GM18520 (cell line): ENCODE measurements around the gene LRRC43.

Experiments
- ATAC-seq: cut with Tn5 transposase; IDR thresholded peaks from one replicate; pipeline ENCODE4 v1.9.1; 2021; ENCODE audit not compliant: unreplicated experiment

The LRRC43 gene

DNA sequence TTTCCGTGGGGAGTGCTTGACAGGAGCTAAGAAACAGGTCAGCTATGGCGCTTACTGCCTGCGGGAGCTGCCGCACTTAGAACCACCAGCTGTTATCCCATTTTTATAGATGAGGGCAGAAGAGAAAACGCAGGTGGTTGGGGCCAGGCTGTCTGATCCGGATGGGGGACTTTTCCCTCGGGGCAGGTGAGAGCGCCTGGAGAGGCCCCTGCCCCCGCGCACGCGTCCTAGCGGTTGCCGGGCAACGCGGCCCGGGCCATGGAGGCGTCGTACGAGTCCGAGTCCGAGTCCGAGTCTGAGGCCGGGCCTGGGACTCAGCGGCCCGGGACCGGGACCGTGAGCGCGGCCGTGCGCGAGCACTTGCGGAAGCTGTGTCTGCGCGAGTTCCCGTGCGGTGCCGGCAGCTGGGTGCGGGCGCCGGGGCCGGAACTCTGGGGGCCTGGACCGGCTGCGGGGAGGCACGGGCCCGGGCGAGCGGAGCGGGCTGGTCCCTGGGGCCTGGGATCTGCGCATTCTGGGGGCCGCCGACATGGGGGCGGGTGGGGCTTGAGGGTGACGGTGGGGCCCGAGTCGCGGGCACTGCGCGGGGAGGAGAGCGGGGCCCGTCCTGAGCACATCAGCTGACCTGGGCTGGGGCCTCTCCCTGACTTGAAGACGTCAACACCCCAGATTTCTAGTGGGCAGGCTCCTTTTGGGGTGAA is at the start of gene LRRC43:
Gene LRRC43, plus strand, starts transcription at position 237 of the 701 bp plus-strand sequence. Its CDS starts 22 bp downstream, at position 259.
- no peak for ATAC-seq

DNA sequence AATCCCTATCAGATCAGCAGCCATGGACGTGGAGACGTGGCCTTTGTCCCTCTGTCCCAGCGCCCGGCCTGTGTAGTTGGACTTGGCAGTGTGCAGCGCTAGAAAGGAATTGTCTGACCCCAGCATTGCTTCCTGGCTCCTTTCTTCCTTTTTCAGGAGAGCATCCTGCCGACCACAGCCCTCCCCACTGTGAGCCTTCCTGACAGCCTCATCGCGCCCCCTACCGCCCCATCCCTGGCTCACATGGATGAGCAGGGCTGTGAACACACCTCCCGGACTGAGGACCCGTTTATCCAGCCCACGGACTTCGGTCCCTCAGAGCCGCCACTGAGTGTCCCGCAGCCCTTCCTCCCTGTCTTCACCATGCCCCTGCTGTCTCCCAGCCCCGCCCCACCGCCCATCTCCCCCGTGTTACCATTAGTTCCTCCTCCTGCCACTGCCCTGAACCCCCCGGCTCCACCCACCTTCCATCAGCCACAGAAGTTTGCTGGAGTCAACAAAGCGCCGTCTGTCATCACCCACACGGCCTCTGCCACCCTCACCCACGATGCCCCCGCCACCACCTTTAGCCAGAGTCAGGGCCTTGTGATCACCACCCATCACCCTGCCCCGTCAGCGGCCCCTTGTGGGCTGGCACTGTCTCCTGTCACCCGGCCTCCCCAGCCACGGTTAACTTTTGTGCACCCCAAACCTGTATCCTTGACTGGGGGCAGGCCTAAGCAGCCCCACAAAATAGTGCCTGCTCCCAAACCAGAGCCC is 49.6 kb upstream of the LRRC43 start:
- no peak for ATAC-seq

GRCh38 chr12:122135437-122136031 is 47.4 kb upstream of the LRRC43 start:
- no peak for ATAC-seq

DNA sequence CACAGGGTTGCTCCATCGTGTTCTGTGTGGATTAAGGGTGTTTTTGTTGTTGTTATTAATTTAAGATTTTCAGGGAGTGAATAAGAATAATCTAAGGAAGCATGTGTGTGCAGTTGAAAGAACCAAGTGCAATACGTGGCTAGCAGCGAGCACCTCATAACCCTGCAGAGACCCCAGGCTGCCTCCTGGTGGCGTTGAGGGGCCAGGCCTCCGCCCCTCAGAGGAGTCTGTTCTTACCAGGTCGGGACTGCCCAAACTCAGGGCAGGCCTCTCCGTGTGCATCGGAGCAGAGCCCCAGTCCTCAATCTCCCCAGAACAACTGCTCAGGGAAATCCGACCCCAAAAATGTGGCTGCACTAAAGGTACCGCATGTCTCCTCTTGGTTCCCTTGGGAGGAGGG is 45.7 kb upstream of the LRRC43 start:
- no peak for ATAC-seq

- ATAC-seq: no peak
These were observed 45.2 kb upstream of the LRRC43 start for GRCh38 chr12:122137681-122138080.

DNA sequence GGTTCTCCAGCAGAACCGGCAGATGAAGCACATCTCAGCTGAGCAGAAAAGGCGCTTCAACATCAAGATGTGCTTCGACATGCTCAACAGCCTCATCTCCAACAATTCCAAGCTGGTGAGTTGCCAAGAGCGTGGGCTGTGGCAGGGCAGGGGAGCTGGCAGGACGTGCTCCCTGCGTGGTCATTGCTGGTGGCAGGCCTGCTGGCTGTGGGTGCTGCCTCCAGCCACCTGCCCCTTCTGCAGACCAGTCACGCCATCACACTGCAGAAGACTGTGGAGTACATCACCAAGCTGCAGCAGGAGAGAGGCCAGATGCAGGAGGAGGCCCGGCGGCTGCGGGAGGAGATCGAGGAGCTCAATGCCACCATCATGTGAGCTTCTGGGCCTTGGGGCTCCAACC is 44.7 kb upstream of the LRRC43 start:
- ATAC-seq: no peak

DNA sequence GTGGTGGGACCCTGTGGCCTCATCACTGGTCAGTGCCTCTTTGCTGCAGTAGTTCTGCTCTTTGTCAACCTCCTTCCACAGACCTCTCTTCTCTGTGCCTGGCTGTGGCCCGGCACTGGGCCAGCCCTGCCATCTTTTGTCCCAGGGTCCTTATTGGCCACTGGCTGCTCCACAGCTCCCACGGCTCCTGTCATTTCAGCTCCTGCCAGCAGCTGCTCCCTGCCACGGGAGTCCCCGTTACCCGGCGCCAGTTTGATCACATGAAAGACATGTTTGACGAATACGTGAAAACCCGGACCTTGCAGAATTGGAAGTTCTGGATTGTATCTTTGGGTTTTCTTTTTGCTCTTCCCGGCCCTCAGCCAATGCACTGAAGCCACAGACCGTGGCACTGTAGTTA is 44.3 kb upstream of the LRRC43 start:
- ATAC-seq: no peak

GRCh38 chr12:122139266-122139665 is 43.7 kb upstream of the LRRC43 start:
- no peak for ATAC-seq

- no peak for ATAC-seq
These were observed 43.0 kb upstream of the LRRC43 start for GRCh38 chr12:122139941-122140340.

- no peak for ATAC-seq
These were observed 42.3 kb upstream of the LRRC43 start for GRCh38 chr12:122140467-122141257.

- no peak for ATAC-seq
These were observed 40.8 kb upstream of the LRRC43 start for GRCh38 chr12:122141911-122142725.

DNA sequence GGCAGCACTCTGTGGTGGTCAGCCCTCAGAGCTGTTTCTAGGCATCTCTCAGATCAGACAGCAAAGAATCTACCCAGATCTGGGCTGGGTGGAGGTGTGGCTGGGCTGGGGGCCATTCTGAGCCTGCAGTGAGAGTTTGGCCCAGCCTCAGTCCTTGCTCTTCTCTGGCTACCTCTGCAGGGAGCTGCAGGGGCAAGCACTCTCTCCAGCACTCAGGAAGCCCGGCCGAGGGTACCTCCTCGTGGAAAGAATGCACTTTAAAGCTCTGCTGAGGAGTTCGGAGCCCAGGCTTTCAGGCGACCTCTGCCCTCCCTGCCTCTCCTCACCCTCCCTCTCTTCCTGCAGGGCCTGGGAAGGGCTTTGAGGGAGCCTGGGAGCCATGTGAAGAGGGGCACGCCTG is 40.1 kb upstream of the LRRC43 start:
- no peak for ATAC-seq

- no peak for ATAC-seq
These were observed 38.0 kb upstream of the LRRC43 start for GRCh38 chr12:122144885-122145284.

DNA sequence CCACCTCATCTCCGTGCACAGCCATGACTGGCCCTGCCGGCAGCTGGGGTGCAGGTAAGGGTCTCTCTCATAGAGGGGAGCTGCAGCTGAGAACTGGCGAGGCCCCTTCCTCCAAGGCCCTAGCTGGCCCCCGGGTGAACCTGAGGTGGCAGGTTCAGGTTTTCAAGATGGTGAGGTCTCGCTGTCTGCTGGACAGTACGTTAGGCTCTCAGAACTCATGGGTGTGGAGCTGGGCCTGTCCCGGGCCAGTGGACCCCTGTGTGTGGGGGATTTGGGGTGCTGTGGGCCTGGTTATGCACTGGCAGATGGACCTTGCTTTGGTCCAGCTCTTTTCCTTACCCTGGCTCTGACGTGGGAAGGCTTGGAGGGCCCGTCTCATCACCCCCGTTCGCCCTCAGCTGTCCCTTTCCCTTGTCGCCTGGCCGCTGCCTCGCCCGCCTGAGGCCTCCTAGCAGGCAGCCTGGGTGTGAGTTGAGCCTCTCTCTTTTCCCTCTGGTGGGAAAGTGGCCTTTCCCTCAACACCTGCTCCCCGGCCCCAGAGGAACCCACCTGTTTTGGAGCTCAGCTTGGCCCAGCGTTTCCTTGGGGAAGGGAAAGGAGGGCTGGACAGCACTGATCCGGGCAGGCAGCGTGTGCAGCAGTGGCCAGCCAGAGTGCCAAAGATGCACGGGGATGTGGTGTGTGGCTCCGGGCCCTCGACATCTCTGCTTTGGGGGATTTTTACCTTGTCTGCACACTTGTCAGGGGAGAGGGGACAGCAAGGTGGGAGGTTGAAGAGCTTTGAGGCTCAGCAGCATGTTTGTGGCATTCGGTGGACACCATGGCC is 37.2 kb upstream of the LRRC43 start:
- no peak for ATAC-seq

DNA sequence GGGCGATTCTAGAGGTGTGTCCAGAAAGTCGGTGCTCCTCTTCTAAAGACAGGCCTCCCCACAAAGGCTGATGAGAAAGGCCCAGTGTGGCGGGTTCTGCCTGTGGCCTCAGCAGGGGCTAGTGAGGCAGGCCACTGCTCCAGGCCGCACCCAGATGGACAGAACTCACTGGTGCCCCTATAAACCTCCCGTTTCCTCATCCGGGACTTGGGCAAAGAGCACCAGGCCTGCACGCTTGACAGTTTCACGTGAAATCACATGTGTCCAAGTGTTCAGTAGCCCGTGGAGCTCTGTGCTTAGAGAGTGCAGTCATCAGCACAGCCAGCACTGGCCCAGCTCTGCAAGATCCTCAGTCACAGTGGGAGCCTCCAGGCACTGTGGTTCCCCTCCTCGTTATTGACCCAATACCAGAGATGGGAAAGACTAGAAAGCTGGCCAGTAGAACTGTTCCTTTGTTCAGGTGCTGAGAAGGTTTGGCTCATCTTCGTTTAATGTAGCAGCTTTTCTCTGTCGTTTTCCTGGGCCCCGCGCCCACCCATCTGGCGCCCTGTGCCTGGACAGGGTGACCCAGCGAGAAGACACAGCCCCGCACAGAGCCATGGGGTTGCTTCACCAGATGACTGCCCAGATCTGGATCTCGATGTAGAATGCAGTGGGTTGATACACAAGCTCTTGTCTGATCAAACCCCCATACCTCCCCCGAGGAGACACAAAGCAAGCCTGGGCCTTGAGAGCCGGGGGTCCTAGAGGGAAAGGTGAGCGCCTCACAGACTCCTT is 35.2 kb upstream of the LRRC43 start:
- no peak for ATAC-seq

DNA sequence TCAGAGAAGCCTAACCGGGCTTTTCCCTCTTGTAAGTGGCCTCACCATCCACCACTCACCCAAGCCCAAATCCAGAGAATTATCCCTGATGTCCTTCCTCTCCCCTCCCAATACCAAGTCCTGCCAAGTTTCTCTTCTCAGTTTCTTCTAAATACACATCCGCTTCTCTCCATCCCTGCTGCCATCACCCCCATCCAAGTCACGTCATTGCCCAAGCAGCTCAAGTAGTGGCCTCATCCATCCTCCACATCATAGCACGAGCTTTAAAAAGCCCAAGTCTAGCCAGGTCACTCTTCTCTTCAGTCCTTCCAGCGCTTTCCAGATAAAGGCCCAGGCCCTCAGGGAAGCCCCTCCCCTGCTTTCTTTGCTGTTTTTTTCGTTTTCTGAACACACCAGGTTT is 34.3 kb upstream of the LRRC43 start:
- ATAC-seq: no peak

- no peak for ATAC-seq
These were observed 32.7 kb upstream of the LRRC43 start for GRCh38 chr12:122150127-122150681.

- ATAC-seq: no peak
These were observed 30.2 kb upstream of the LRRC43 start for GRCh38 chr12:122152754-122153153.

DNA sequence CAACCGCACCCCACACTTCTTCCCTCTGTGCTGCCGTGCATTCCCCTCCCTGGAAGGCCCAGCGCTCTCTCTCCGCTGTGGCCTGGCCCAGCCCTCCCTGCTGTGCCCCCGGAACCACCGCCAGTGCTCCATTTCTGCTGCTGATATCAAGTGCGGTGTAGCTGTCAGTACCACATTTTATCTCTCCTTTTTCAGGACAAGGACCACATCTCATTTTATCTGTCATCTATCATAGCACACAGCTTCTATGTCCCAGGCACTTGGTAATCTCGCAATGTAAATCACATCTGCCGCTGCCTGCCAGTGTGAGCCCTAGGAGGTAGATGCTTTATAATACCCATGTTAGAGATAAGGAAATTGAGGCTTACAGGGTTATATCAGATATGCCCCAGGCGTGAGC is 27.2 kb upstream of the LRRC43 start:
- no peak for ATAC-seq
